CD4-positive, alpha-beta T cell treated with Interleukin-10 for 1 hour (primary cell): ENCODE measurements around the gene MDM1.

ENCODE experiments used
- DNase-seq: peaks from one replicate; pipeline ENCODE4 v3.0.0-alpha.2; 2020

Gene MDM1

DNA sequence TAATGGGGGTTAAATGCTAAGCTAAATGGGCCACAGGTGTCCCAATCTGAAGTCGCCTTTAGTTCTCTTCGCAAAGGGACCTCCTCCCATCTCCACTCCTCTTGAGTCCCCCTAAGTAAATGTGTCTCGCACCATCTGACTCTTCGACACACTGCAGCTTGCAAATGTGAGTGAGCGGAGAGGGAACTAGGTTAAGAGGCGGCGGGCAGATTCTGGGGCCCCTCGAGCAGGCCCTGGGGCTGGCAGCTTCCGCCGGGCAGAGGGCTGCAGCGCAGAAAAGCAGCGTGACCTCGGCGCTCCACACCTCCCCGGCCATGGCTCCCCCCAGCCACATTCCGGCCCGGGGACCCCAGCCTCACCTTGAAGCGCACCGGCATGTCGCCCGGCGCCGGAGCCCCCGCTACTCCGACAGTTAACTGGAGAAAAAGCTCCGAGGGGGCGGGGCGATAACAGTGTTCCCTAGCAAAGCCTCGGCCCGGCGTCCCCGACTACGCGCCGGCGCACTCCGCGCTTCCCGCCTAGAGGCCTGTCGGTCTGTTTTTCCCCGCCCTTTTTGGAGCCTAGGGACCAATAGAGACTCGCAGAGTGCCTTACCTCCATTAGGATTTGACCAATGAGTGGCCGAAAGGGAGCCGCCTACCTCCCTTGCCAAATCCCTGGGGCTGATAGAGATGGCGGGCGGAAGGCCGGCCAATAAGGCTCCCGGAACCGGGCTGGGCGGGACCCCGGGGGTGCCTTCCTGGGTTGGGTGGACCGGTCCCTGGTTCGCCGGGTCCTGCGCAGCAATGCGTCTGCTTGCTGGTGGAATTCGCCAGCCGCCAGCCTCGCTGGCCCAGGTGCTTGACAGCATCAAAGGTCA is at the start of gene MDM1:
MDM1 (minus strand) TSS at position 494 of the 859 bp plus-strand sequence; CDS start at position 377, 117 bp downstream.
- DNase-seq = peak; percentile 98

DNA sequence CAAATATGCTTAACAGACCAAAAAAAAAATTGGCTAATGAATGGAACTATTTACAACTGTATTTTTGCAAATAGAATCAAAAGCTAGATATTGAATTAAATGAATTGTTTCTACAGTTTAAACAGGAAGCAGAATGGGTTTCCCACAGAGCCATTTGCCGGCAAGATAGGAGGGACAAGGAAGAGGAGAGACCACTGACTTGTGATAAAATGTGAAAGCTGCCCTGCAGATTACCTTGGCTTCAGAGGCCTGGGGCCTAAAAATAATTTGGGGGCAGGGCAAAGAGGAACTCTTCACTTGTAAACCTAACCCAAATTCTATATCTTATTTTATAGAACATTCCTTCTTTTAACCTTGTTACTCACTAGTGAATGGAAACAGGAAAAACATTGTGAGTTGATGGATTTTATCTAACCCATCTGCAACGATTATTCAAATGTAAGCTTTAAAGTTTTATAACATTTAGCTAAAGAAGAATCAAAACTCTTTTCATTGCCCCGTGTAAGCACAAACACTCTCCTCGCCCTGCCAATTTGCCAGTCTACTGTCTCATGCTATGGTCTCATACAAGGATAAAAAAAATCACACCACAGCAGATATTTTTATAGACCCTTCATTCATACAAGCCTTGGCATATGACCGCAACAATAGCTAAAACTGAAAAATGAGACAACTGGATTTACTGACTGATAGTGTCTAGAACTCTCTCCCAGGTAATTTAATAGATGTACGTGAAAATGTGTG is 49.5 kb upstream of the MDM1 start:
- DNase-seq = no peak

- DNase-seq = no peak
Measured at GRCh38 chr12:68378872-68379606, 46.9 kb upstream of the MDM1 start.

GRCh38 chr12:68377881-68378280 is 45.7 kb upstream of the MDM1 start:
- no peak for DNase-seq

- DNase-seq = no peak
Measured at GRCh38 chr12:68376901-68377300, 44.7 kb upstream of the MDM1 start.

DNA sequence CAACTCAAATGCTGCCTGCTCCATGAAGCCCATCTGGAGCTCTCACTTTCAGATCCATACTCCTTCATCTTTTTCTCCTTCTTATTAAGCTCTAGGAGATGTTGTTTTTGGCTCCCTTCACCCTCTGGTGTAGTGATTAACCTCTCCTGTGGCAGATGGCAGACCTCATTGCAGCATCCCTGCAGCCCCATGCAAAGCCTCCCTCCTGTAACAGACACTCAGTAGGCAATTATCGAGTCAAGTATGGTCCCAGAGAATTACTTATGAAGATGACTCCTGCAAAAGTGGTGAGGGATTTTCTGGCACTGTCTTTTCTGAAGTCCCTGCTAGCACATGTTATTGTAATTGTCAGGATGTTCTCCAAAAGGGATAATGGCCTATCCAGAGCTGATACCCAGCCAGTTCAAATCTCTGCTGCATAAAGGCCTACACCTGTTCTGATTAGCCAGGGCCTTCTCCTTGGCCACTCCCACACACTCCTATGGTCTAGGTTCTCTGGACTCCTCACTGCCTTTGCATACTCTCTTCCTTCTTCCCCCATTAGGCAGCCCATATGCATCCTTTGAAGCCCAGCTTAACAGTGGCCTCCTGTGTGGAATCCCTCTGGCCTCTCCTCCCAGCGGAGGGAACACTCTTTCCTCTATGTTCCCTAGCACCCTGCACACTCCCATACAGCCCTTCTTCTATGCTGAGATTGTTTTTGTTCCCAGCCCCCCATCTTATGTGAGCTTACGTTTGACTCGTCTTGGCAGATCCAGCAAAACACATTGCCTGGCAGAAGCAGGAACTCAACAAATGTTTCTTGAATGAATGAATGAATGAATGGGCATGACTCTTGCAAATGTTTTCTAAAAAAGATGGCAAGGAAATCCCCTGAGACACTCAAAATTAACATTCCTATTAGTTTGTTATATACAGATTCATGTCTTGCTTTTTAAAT is 43.9 kb upstream of the MDM1 start:
- DNase-seq = no peak

GRCh38 chr12:68374307-68374982 is 42.3 kb upstream of the MDM1 start:
- DNase-seq = peak; percentile 64

DNA sequence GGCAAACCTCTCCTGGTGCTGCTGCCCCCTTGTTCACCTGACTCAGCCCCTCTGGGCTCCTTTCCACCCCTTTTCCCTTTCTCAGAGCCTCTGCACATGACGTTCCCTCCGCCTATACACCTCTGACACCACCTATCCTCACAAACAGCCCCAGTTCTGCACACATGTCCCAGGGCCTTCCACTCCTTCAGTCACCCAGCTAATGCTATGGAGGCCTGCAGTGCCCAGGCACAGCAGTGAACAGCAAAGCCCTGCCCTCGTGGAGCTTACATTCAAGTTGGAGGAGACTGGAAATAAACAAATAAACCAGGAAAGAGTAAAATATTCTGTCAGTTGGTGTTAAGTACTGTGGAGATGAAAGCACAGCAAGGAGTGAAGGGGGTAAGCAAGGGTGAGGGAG is 38.5 kb upstream of the MDM1 start:
- DNase-seq = no peak

DNA sequence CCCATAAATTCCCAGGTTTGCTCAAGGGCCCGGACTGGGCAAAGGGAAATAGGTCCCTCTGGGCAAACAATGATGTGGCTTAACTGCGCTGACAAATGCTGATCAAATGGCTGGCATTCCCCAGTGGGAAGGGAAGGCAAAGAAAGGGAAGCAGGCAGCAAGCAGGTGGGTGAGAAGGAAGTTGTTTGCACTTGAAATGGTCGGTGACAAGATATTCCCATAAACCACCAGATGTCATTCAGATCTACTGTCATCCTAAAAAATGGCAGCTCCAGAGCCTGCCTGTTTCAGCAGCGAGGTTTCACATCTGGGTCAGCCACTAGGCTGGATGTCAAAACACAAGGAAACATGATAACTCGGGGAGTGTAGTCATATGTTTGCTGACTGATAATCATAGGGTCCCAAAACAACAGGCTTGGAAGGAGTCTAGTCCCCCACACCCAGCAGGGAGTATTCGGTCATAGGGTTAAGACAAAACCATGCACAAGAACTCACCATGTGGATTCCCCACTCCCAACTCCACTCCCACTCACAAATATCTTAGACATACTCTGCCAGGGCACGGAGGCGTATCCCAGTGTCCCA is 37.9 kb upstream of the MDM1 start:
- no peak for DNase-seq

GRCh38 chr12:68368327-68368726 is 36.2 kb upstream of the MDM1 start:
- DNase-seq = no peak

- peak; percentile 60 for DNase-seq
Measured at GRCh38 chr12:68367903-68368302, 35.7 kb upstream of the MDM1 start.

DNA sequence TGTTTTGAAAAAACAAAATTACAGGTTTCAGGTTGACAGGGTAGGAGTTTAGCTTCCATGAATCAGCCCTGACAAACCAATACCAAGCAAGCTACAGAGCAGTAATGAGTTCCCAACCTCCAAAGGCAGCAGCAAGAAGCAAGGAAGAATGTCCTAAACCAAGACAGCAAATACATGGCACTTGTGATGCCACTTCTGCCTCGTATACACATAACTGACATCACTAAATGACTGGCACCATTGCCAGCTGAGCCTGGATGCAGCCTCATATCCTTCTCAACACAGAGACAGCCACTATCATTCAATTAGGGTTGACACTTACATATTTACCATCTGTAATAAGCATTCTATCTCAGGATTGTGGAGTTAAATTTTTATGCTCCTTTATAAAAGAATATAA is 35.0 kb upstream of the MDM1 start:
- DNase-seq = no peak

- peak; percentile 91 for DNase-seq
Measured at GRCh38 chr12:68364893-68365725, 32.9 kb upstream of the MDM1 start.

- DNase-seq = no peak
Measured at GRCh38 chr12:68364328-68364727, 32.2 kb upstream of the MDM1 start.

- no peak for DNase-seq
Measured at GRCh38 chr12:68361953-68362352, 29.8 kb upstream of the MDM1 start.

DNA sequence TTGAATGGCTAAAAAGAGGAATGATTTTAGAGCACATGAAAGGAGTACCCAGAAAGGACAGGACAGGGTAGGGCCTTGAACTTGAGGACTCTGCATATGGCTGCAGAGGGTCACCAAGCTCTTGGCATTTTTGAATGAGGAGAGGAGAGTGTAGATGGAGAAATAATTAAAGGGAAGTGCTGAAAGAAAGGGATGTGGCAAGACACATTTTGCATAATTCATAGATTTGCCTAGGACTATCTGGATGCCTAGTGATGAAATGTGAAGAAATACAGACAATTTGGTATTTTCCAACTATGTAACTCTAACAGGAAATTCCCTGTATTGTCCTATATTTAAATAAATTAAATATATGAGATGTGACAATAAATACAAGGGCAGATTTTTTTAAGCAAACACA is 27.5 kb upstream of the MDM1 start:
- DNase-seq = no peak

- peak; percentile 83 for DNase-seq
Measured at GRCh38 chr12:68358532-68359485, 26.6 kb upstream of the MDM1 start.

- no peak for DNase-seq
Measured at GRCh38 chr12:68356986-68357385, 24.8 kb upstream of the MDM1 start.

DNA sequence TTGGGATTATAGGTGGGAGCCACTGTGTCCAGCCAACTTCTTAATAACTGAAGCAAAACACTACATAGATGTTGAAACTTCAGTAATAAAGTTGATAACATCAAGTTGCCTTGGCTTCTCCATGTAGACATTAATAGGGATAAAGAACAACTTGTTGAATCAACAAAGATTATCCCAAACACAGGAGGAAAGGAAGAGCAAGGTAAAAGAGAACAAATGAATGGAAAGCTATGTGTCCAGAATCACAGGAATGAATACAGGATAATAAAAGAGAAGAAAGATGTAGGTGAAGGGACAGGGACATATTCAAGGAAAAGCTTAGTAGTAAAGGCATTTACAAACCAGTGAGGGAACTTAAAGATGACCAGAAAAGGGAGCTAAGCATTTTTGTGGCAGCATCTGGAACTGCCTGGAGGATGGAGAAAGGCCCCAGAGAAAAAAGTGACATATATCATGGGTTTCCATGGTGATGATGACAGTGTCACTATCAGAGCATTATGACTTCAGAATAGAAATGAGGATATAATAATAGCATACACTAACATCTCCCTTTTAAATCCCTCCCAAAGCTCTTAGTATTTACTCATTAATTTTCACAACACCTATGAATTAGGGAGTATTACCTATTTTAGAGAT is 24.0 kb upstream of the MDM1 start:
- no peak for DNase-seq
